ENCODE data around the gene RNGTT.

DNA sequence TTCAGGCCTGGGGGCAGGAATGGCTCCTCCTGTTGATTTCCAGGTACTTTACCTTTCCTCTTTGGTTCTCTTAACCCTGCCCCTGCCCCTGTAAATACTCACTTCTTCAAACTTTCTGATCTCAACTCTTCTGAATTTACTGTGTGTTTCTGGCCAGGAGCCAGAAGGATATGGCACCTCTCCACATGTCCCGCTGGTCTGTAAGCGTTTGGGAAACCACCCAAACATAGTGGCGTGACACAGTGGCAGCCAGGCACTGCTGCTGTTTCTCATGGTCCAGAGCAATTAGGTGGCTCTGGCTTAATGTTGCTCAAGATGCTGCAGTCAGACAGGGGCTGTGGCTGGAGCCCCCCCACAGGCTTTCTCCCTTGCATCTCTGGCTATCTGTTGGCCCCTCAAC is 374.5 kb downstream of the RNGTT start:
- TF ChIP-seq POLR2AphosphoS5 (IDR thresholded peaks at IDR 0.05) (no peak), EP300 (IDR thresholded peaks at IDR 0.05) (no peak)
- TF ChIP-seq, protein P1, sequence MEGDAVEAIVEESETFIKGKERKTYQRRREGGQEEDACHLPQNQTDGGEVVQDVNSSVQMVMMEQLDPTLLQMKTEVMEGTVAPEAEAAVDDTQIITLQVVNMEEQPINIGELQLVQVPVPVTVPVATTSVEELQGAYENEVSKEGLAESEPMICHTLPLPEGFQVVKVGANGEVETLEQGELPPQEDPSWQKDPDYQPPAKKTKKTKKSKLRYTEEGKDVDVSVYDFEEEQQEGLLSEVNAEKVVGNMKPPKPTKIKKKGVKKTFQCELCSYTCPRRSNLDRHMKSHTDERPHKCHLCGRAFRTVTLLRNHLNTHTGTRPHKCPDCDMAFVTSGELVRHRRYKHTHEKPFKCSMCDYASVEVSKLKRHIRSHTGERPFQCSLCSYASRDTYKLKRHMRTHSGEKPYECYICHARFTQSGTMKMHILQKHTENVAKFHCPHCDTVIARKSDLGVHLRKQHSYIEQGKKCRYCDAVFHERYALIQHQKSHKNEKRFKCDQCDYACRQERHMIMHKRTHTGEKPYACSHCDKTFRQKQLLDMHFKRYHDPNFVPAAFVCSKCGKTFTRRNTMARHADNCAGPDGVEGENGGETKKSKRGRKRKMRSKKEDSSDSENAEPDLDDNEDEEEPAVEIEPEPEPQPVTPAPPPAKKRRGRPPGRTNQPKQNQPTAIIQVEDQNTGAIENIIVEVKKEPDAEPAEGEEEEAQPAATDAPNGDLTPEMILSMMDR (IDR thresholded peaks at IDR 0.05), result no peak
